ENCODE measurements around the gene IFT80.
A peak's percentile ranks its signal among the peaks of the same experiment; 100 is the strongest.
"Not testable (repeated sequence)": the region's sequence is repeated elsewhere in the genome, so short reads cannot be mapped to it uniquely, and the experiment has no call there.

The IFT80 gene

DNA sequence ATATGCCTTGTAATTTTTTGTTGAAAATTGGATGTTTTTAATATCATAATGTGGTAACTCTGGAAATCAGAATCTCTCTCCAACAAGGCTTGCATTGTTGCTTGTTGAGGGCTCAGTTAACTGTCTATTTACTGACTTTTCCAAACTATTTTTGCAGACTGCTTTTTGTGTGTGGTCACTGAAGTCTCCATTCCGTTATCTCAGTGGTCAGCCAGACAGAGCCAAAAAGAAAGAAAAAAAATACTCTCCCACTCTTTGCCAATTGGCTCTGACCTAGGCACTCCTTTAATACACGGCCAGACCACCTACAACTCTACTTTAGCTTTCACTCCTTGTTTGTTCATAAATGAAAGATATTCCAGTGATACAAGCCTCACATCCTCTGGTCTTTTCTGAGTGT lies 52.5 kb downstream of the IFT80 start:
- no peak for DNase-seq

DNA sequence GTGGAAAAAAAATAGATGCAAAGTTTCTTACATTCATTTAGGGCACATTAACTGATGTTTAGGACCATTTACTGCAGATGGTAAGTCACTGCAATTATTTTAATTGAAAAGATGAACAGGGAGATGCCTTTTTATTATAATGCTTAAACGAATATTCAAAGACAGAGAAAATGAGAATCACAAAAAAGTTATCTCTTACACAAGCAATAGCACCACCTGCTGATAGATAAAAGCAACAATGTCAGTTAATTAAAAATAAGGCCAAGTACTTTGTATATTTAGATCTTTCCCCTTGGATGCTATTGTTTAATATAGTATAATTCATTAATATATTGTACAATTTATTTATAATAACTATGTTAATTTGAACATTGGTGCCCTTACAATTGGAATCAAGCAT lies 55.9 kb downstream of the IFT80 start:
- DNase-seq = peak; percentile 21

- DNase-seq = no peak
Measured at GRCh38 chr3:160340351-160340750, 58.7 kb downstream of the IFT80 start.

- DNase-seq = no peak
Measured at GRCh38 chr3:160331127-160331937, 67.7 kb downstream of the IFT80 start.

DNA sequence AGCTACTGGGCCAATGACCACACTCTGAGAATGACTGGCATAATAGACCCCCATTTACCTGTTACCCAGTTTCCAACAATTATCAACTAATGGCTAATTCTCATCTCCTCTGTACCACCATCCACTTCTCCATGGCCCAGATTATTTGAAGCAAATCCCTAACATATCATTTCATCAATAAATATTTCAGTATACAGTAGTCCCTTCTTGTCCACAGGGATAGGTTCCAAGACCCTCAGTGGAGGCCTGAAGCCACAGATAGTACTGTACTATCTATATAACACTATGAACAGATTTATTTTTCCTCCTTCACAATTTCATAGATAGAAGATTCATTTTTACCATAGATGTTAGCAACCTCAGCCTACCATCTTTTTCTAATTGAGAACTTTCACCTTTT lies 68.3 kb downstream of the IFT80 start:
- no peak for DNase-seq

- DNase-seq = no peak
Measured at GRCh38 chr3:160330109-160330508, 68.9 kb downstream of the IFT80 start.

- DNase-seq = not testable (repeated sequence)
Measured at GRCh38 chr3:160326286-160326685, 72.7 kb downstream of the IFT80 start.

DNA sequence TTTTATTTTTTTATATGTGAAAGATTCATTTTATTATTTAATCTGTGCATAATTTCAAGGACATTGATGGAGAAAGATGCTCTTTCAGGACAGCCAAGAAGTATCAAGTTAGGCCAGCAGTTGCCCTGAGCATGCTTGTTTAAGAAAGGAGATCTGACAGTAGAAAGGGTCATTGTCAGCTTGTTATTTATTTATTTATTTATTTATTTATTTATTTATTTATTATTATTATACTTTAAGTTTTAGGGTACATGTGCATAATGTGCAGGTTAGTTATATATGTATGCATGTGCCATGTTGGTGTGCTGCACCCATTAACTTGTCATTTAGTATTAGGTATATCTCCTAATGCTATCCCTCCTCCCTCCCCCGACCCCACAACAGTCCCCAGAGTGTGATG lies 77.2 kb downstream of the IFT80 start:
- DNase-seq = not testable (repeated sequence)

GRCh38 chr3:160319322-160319721 lies 79.7 kb downstream of the IFT80 start:
- no peak for DNase-seq

- DNase-seq = no peak
Measured at GRCh38 chr3:160314995-160315394, 84.0 kb downstream of the IFT80 start.

DNA sequence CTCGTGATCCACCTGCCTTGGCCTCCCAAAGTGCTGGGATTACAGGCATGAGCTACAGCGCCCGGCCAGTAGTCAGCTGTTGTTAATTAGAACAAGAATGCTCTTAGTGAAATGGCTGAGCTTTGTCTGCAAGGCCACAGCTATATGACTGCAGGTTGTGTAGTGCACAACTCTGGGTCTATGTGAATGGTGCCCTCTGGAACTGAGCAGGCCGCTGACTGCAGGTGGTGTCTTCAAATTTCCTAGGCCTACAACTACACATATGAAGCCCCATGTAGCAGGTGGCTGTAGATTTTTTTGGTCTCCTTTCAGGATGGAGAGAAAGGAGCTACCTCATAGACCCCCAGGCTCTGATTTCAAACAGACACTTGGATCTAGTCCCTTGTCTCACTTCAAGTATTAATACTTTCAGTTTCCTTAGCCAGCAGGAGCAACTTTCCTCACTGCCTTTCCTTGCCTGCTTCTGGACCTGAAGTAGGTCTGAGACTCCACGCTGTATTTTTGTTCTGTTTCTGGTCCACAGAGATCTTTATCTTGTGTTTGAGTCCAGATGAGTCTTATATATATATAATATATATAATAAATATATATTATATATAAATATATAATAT lies 86.9 kb downstream of the IFT80 start:
- no peak for DNase-seq

DNA sequence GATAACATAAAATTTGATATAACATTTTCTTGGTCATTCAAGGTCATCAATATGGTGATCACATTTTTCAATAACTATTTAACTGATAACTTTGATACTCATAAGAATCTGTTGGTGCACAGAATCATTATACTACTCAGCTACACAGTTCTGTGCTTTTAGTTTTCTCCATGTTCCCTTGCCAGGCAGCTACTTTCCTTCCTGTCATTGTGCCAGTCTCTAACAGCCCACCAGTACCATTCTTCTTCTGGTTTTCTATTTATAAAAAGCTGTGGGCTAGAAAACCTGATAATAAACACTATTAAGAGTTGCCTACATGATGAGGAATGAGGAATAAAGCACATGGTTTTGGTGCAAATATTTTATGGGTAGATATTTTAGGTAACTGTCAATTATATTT lies 96.2 kb downstream of the IFT80 start:
- DNase-seq = no peak

- no peak for DNase-seq
Measured at GRCh38 chr3:160296591-160296990, 102.4 kb downstream of the IFT80 start.

DNA sequence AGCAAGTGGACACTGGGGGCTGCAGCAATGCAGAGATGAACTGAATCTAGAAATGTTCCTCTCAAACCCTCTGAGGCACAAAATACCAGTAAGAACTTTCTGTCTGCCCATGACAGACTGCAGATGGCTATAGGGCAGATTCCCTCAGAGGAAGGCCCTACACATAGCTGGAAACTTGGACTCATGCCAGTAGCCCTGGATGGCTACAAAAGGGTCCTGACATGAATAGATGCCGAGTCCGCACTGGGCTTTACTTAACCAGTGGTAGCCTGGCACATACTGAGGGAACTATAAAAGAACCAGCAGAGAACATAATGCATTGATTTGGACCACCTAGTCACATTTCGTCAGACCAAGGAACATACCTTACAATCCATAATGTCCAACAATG lies 107.1 kb downstream of the IFT80 start:
- no peak for DNase-seq

- no peak for DNase-seq
Measured at GRCh38 chr3:160291290-160291908, 107.6 kb downstream of the IFT80 start.

DNA sequence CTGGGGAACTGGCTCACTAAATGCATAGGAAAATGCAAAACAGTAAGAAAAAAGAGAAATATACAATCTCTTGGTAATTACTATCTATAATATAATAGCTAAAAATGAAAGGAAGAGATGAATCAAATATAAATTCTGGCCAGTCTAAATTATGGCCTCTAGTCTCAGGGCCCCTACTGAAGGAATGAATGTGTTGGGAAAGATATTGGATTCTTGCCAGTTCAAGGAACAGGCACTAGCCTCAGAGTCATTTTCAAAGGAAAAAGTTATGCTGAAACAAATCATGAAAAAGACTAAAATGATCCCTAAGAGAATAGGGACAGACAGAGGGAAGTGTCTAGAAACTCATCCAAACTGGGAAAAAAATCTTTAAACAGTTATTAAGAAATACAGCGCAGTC lies 111.4 kb downstream of the IFT80 start:
- DNase-seq = no peak

DNA sequence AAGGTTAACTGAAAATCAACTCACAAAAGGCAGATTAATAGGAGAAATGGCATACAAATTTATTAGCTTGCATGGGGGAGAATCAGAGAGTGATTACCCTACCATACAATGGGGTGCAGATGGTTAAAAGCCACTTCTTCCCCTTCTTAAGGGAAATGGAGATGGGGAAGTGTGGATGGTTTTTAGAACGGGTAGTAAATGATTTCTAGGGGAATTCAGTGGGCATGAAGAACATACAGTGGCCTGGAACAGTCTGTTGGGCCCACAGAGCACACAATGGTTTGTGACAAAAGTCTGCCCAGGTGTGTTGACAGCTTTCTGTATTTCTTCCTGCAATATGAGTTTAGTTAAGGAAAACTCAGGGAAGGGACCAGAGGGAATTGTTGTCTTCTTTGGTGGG lies 112.8 kb downstream of the IFT80 start:
- DNase-seq = no peak

GRCh38 chr3:160280836-160281235 lies 118.2 kb downstream of the IFT80 start:
- DNase-seq = no peak

DNA sequence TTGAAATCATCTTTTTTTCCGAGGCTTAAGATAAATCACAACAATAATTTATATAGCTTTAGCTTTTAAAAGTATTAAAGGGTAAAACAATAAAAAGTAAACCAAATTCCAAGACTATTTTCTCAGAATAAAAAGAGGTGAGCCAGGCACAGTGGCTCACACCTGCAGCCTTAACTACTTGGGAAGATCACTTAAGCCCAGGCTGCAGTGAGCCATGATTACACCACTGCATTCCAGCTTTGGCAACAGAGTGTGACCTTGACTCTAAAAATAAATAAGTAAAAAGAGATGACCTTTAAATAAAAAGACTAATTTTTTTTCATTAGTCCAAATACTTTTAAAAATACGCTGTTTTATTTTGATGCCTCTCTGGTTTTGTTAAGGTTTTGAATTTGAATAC lies 119.4 kb downstream of the IFT80 start:
- DNase-seq = no peak

DNA sequence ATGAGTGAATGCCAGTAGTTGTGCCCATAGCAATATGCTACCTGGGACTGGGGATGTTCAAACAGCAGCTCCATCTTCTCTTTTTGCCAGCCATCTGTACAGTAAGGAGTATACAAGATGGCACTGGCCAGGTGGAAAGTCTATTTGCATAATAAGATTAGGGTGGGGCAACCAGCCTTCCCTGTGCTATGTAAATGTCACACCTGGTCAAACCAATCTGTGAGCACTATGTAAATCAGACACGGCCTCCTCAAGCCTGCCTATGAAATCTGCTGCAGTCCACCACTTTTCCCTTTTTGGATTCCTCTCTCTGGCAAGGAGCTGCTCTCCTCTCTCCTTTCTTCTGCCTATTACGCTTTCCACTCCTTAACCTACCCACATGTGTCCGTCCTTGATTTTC lies 120.8 kb downstream of the IFT80 start:
- no peak for DNase-seq

- DNase-seq = no peak
Measured at GRCh38 chr3:160265088-160265487, 133.9 kb downstream of the IFT80 start.

- no peak for DNase-seq
Measured at GRCh38 chr3:160260587-160261270, 138.3 kb downstream of the IFT80 start.

DNA sequence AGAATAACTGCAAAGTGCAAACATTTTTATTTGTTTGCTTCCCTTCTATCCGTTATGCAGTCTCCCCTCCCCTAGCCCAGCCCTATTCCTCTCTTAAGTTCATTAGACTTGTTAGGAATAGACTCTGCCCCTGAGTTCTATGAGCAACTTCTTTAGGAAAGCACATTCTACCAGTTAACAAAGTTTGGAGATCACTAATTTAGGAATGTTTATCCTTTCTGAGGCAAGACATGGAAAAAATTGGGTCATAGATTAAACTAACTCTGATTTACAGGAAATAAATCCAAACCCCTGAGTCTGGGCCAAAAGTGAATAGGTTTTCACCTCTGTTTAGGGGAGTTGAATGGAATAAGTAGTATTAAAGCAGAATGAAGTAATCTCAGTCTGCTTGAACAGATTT lies 139.4 kb downstream of the IFT80 start:
- no peak for DNase-seq

GRCh38 chr3:160257606-160258005 lies 141.4 kb downstream of the IFT80 start:
- peak; percentile 42 for DNase-seq
